ENCODE measurements around the gene IRF7. TPM values are rescaled to one million over a fixed set of nuclear protein-coding genes. Genes with fewer than 3 reads are reported as not detected.

Gene IRF7
- total RNA-seq, 1 donor from 2014 or later = 18.9 TPM

- Histone ChIP-seq H3K27ac (peak overlapping the region; percentile 88), H3K4me1 (peaks cover 36% of the 10 kb centered on the region), H3K9me3 (no peaks in the 10 kb centered on the region), H3K36me3 (peaks cover 0 to 50% of the 10 kb centered on the region in 2 donors), H3K4me3 (no peak overlapping the region), H3K27me3 (no peaks in the 10 kb centered on the region)
- intact Hi-C loops (cut with DNase I) = no loop called here
- TF ChIP-seq POLR2A (IDR thresholded peaks at IDR 0.05) (no peak), CTCF (IDR thresholded peaks at IDR 0.05) (no peak), POLR2AphosphoS5 (IDR thresholded peaks at IDR 0.05; ENCODE audit: insufficient read depth in 1 of 2, low read depth in 1 of 2) (no peak)
- DNase-seq (ENCODE audit: extremely low spot score in 2 of 2) = no peak
These were observed 2.3 kb downstream of the IRF7 start for GRCh38 chr11:613369-613968.

- no peak for TF ChIP-seq CTCF (IDR thresholded peaks at IDR 0.05)
- TF ChIP-seq POLR2A (IDR thresholded peaks at IDR 0.05) = no peak
- no peak for TF ChIP-seq POLR2AphosphoS5 (IDR thresholded peaks at IDR 0.05; ENCODE audit: insufficient read depth in 1 of 2, low read depth in 1 of 2)
- Histone ChIP-seq H3K9me3 (no peaks in the 10 kb centered on the region), H3K27me3 (no peaks in the 10 kb centered on the region), H3K27ac (no peak overlapping the region), H3K4me3 (no peak overlapping the region), H3K36me3 (peaks cover 0 to 53% of the 10 kb centered on the region in 2 donors), H3K4me1 (peaks cover 36% of the 10 kb centered on the region)
- DNase-seq (ENCODE audit: extremely low spot score in 2 of 2) = no peak
- intact Hi-C loops (cut with DNase I) = no loop called here
These were observed 2.8 kb downstream of the IRF7 start for GRCh38 chr11:612961-613300.

- Histone ChIP-seq H3K27ac (no peak overlapping the region), H3K36me3 (peaks cover 0 to 57% of the 10 kb centered on the region in 2 donors), H3K4me3 (no peak overlapping the region), H3K9me3 (no peaks in the 10 kb centered on the region), H3K27me3 (no peaks in the 10 kb centered on the region), H3K4me1 (peaks cover 36% of the 10 kb centered on the region)
- intact Hi-C loops (cut with DNase I) = no loop called here
- TF ChIP-seq CTCF (IDR thresholded peaks at IDR 0.05) (no peak), POLR2A (IDR thresholded peaks at IDR 0.05) (no peak), POLR2AphosphoS5 (IDR thresholded peaks at IDR 0.05; ENCODE audit: insufficient read depth in 1 of 2, low read depth in 1 of 2) (no peak)
- peak in 1 of 2 donors; percentile 84 for DNase-seq (ENCODE audit: extremely low spot score in 2 of 2)
These were observed 3.4 kb downstream of the IRF7 start for GRCh38 chr11:612201-612960.

- DNase-seq (ENCODE audit: extremely low spot score in 2 of 2) = peak in 1 of 2 donors; percentile 79
- no peaks in the 10 kb centered on the region for H3K27me3 ChIP-seq
- H3K36me3 ChIP-seq = peaks cover 0 to 68% of the 10 kb centered on the region in 2 donors
- TF ChIP-seq POLR2AphosphoS5 (IDR thresholded peaks at IDR 0.05; ENCODE audit: insufficient read depth in 1 of 2, low read depth in 1 of 2) = no peak
- no peak for TF ChIP-seq CTCF (IDR thresholded peaks at IDR 0.05)
- no peak for TF ChIP-seq POLR2A (IDR thresholded peaks at IDR 0.05)
- H3K27ac ChIP-seq = no peak overlapping the region
- peaks cover 31% of the 10 kb centered on the region for H3K4me1 ChIP-seq
- no peaks in the 10 kb centered on the region for H3K9me3 ChIP-seq
- intact Hi-C loops (cut with DNase I) = no loop called here
- H3K4me3 ChIP-seq = no peak overlapping the region
These were observed 4.5 kb downstream of the IRF7 start for GRCh38 chr11:611001-611996.

All from vagina (tissue), 2 donors.